A673 (cell line): Measurements from ENCODE around the gene SLAMF8.

Source experiments
- CTCF ChIP-seq: fragments of 300-800, 200-600 bp; sonication (generic); conservative IDR thresholded peaks from 2 replicates; pipeline ENCODE4 v1.5.1; 2017; ENCODE audit warnings: low read depth, mild to moderate bottlenecking, antibody characterized with exemption, low read length, moderate library complexity, mixed read lengths
- EZH2 ChIP-seq: fragments of 200-600 bp; sonication (generic); IDR thresholded peaks from 2 replicates; pipeline ENCODE4 v1.6.1; 2017; ENCODE audit warnings: borderline replicate concordance, low read depth, mild to moderate bottlenecking, mixed read lengths, antibody characterized with exemption, low read length; ENCODE audit not compliant: poor library complexity, severe bottlenecking

GRCh38 chr1:159841749-159842148, 15.1 kb downstream of the SLAMF8 start:
- TF ChIP-seq CTCF (no peak), EZH2 (no peak)
